Measurements from ENCODE around the gene CCNH. TPM values are rescaled to one million over a fixed set of nuclear protein-coding genes. Genes with fewer than 3 reads are reported as not detected.

The CCNH gene
- total and polyA plus RNA-seq, 2 experiments from 2014 or later: 74.4 to 80.2 TPM

- no peak for TF ChIP-seq ZNF462 (CRISPR knock-in tag; IDR thresholded peaks at IDR 0.05)
Observed at GRCh38 chr5:87392801-87393200, 19.9 kb downstream of the CCNH start (continued).

GRCh38 chr5:87392170-87392569 lies 20.6 kb downstream of the CCNH start:
- Histone ChIP-seq H3K4me2 (no peak overlapping the region), H3K4me1 (ENCODE audit: insufficient read depth) (no peaks in the 10 kb centered on the region), H2AFZ (no peak overlapping the region), H3K4me3 (no peak overlapping the region), H4K20me1 (replicated peaks; ENCODE audit: insufficient read depth) (peaks cover 3% of the 10 kb centered on the region; the same call in 1 of the 2 replicates), H3K27me3 (ENCODE audit: insufficient read depth) (no peaks in the 10 kb centered on the region), H3F3A (replicated peaks; ENCODE audit: low read depth) (no peaks in the 10 kb centered on the region), H3K27ac (ENCODE audit: low read depth) (no peak overlapping the region), H3K79me2 (replicated peaks; ENCODE audit: insufficient read depth) (no peaks in the 10 kb centered on the region), H3K36me3 (ENCODE audit: insufficient read depth) (peaks cover 55% of the 10 kb centered on the region), H3K9me2 (ENCODE audit: insufficient read depth) (no peaks in the 10 kb centered on the region)
- H3K9me3 Mint-ChIP-seq: no peaks in the 10 kb centered on the region
- no peaks in the 10 kb centered on the region for H3K4me1 Mint-ChIP-seq
- H3K36me3 Mint-ChIP-seq (ENCODE audit: low read depth): peaks cover 82% of the 10 kb centered on the region
- H3K27me3 Mint-ChIP-seq (ENCODE audit: insufficient read depth, low read depth, poor library complexity): peaks cover 2% of the 10 kb centered on the region
- no peak for ATAC-seq
- no peak overlapping the region for H3K27ac Mint-ChIP-seq
- TF ChIP-seq POLR2AphosphoS5 (IDR thresholded peaks at IDR 0.05; ENCODE audit: low read depth) (no peak), ZNF114 (CRISPR knock-in tag; IDR thresholded peaks at IDR 0.05) (no peak), ETS1 (IDR thresholded peaks at IDR 0.05) (no peak), EZH2phosphoT487 (IDR thresholded peaks at IDR 0.05; ENCODE audit: unreplicated experiment) (no peak), CREB1 (CRISPR knock-in tag; IDR thresholded peaks at IDR 0.05; ENCODE audit: low read depth) (no peak)
- no peak for DNase-seq (ENCODE audit: low spot score)
- H3K4me3 Mint-ChIP-seq: no peak overlapping the region

Data from GM23338 (cell line).